Endothelial cell of umbilical vein (primary cell): ENCODE results near the gene SPIRE1. TPM values are rescaled to one million over a fixed set of nuclear protein-coding genes. Genes with fewer than 3 reads are reported as not detected.

Experiments
- BruUV-seq: library from RNA; stranded (reverse); fragments of 400-500 nt; replicated peaks from 2 replicates; lab custom pipeline; 2021; lab: Mats Ljungman, UMichigan
- CTCF ChIA-PET: fragments of 300-600, 350-600 bp; sonication (Branson Sonifier 250); formaldehyde crosslinking; loops from one replicate; lab custom pipeline; 2021; ENCODE audit warnings: antibody characterized with exemption, inconsistent platforms; lab: Charles Lee
- POLR2A ChIA-PET: fragments of 300-600, 350-600 bp; sonication (Branson Sonifier 250); formaldehyde crosslinking; loops from one replicate; lab custom pipeline; 2021; ENCODE audit warnings: antibody characterized with exemption, inconsistent platforms; lab: Charles Lee
- DNase-seq: peaks from one replicate; pipeline ENCODE4 v3.0.0-alpha.2; 2011; ENCODE audit warnings: low read depth, low spot score
- FAIRE-seq: peaks from 2 replicates; lab custom pipeline; 2011; peaks lifted over from hg19 to GRCh38; lab: Jason Lieb, UNC
- H2AFZ ChIP-seq: 2 replicates; pipeline ENCODE4 v1.6.0; 2012; ENCODE audit warnings: low read depth, low read length, control low read depth, inconsistent platforms
- H3K27ac ChIP-seq: 2 replicates; pipeline ENCODE4 v1.5.1; 2011; ENCODE audit warnings: low read depth, mild to moderate bottlenecking, control low read depth, low read length, moderate library complexity; ENCODE audit not compliant: insufficient read depth
- H3K27me3 ChIP-seq, 2 experiments: 2 replicates each; pipeline versions ENCODE4 v1.6.0 to v1.6.1; 2011; ENCODE audit warnings: low read length in 2 of 2, mixed read lengths in 1 of 2; ENCODE audit not compliant: control insufficient read depth in 2 of 2, insufficient read depth in 2 of 2
- H3K36me3 ChIP-seq, 2 experiments: 2 replicates in 1 of 2; 3 replicates in 1 of 2; pipeline ENCODE4 v1.5.1; 2011; ENCODE audit warnings: low read length in 2 of 2, mild to moderate bottlenecking in 1 of 2, moderate library complexity in 1 of 2; ENCODE audit not compliant: control insufficient read depth in 2 of 2, insufficient read depth in 2 of 2; ENCODE audit errors: extremely low read depth in 1 of 2
- H3K4me1 ChIP-seq: 3 replicates; pipeline ENCODE4 v1.5.1; 2011; ENCODE audit warnings: mild to moderate bottlenecking, low read length; ENCODE audit not compliant: control insufficient read depth, insufficient read depth; ENCODE audit errors: extremely low read depth
- H3K4me2 ChIP-seq: 2 replicates; pipeline ENCODE4 v1.6.1; 2011; ENCODE audit warnings: low read length, control low read depth, mixed read lengths; ENCODE audit not compliant: insufficient read depth
- H3K4me3 ChIP-seq, 3 experiments: fragments of 200-600 bp in 1 of 3; sonication (generic), shearing (Covaris generic) in 1 of 3; replicated peaks in 1 of 3; 2 replicates each; pipeline ENCODE4 v1.5.1; 2011 to 2016; ENCODE audit warnings: control low read depth in 3 of 3, low read length in 3 of 3, mild to moderate bottlenecking in 2 of 3, inconsistent platforms in 1 of 3, low read depth in 1 of 3, moderate library complexity in 1 of 3; ENCODE audit not compliant: insufficient read depth in 1 of 3
- H3K79me2 ChIP-seq: 2 replicates; pipeline ENCODE4 v1.6.0; 2012; ENCODE audit warnings: low read length, inconsistent platforms; ENCODE audit not compliant: control insufficient read depth, insufficient read depth
- H3K9ac ChIP-seq: replicated peaks from 2 replicates; pipeline ENCODE3; 2011; ENCODE audit warnings: low read length, control low read depth; ENCODE audit not compliant: insufficient read depth; ENCODE audit errors: extremely low read depth
- H3K9me1 ChIP-seq: replicated peaks from 3 replicates; pipeline ENCODE4 v1.6.0; 2011; ENCODE audit warnings: mild to moderate bottlenecking, low read length; ENCODE audit not compliant: control insufficient read depth, insufficient read depth; ENCODE audit errors: extremely low read depth
- H3K9me3 ChIP-seq: replicated peaks from 2 replicates; pipeline ENCODE4 v1.5.1; 2012; ENCODE audit warnings: low read length, inconsistent platforms; ENCODE audit not compliant: control insufficient read depth, insufficient read depth
- H4K20me1 ChIP-seq: replicated peaks from 2 replicates; pipeline ENCODE3; 2011; ENCODE audit warnings: mild to moderate bottlenecking, low read length; ENCODE audit not compliant: control insufficient read depth, insufficient read depth; ENCODE audit errors: extremely low read depth
- EZH2 ChIP-seq: IDR thresholded peaks from 2 replicates; pipeline ENCODE4 v1.6.1; 2012; ENCODE audit warnings: borderline replicate concordance, low read depth, mild to moderate bottlenecking, moderate library complexity, low read length, inconsistent platforms; ENCODE audit not compliant: severe bottlenecking
- FOS ChIP-seq: IDR thresholded peaks from 2 replicates; pipeline ENCODE4 v1.6.1; 2011; ENCODE audit warnings: mild to moderate bottlenecking, low read length, moderate library complexity, borderline replicate concordance; ENCODE audit not compliant: insufficient read depth
- GATA2 ChIP-seq: IDR thresholded peaks from 2 replicates; pipeline ENCODE4 v1.7.0; 2011; ENCODE audit warnings: low read depth, mild to moderate bottlenecking, moderate library complexity, mixed read lengths, low read length; ENCODE audit not compliant: insufficient read length, insufficient read depth
- JUN ChIP-seq: IDR thresholded peaks from 2 replicates; pipeline ENCODE4 v1.6.1; 2011; ENCODE audit warnings: borderline replicate concordance, low read depth; ENCODE audit not compliant: insufficient read length, insufficient read depth
- MYC ChIP-seq: IDR thresholded peaks from one replicate; pipeline ENCODE4 v1.6.1; 2011; ENCODE audit warnings: mild to moderate bottlenecking, low read depth, low read length
- POLR2A ChIP-seq: IDR thresholded peaks from 2 replicates; pipeline ENCODE4 v1.6.1; 2012; ENCODE audit warnings: low read depth, mild to moderate bottlenecking, control low read depth, low read length
- POLR2AphosphoS5 ChIP-seq: IDR thresholded peaks from 2 replicates; pipeline ENCODE4 v1.6.1; 2012; ENCODE audit warnings: low read depth, mild to moderate bottlenecking, control low read depth, low read length, moderate library complexity; ENCODE audit not compliant: insufficient read depth
- dilution Hi-C: fragments of 300-500 bp; cut with MboI; formaldehyde crosslinking; loops from one replicate; pipeline ENCODE4 v1.15.0; 2019; ENCODE audit warnings: low sequenced_read_pairs; ENCODE audit not compliant: extremely low pct_ligation_motif_present
- intact Hi-C: fragments of 100-400 bp; cut with micrococcal nuclease; formaldehyde crosslinking; loops from one replicate; pipeline ENCODE4 v1.10.0; 2022
- polyA plus RNA-seq, 4 experiments: library from polyadenylated mRNA; depleted of rRNA in 3 of 4; stranded (reverse) in 3 of 4; unstranded in 1 of 4; fragments of >200 nt; gene quantifications; 2 replicates each; pipeline versions ENCODE4 v1.2.1 to v1.2.3, GENCODE V29; 2011 to 2012; ENCODE audit warnings: missing spikeins in 1 of 4
- total RNA-seq: library from RNA; stranded (reverse); gene quantifications from 2 replicates; pipeline ENCODE4 v1.2.3, GENCODE V29; 2021
- TF ChIP-seq, protein P1 (sequence below), 2 donors: IDR thresholded peaks; 1 replicate in 1 of 2; 2 replicates in 1 of 2; pipeline ENCODE4 v1.5.1; 2011; ENCODE audit warnings: low read length in 2 of 2, mild to moderate bottlenecking in 2 of 2, moderate library complexity in 2 of 2, control low read depth in 1 of 2, inconsistent platforms in 1 of 2, low read depth in 1 of 2; ENCODE audit not compliant: insufficient read depth in 1 of 2; ENCODE audit errors: extremely low read depth in 1 of 2
- TF ChIP-seq, protein P2 (sequence below): IDR thresholded peaks from 2 replicates; pipeline ENCODE4 v1.6.1; 2011; ENCODE audit not compliant: insufficient read depth, insufficient read length

Gene SPIRE1
- total and polyA plus RNA-seq, 2 donors (not counting 3 experiments of a cell fraction or from before 2014, with no cell fraction given): 13.1 to 44.0 TPM

DNA sequence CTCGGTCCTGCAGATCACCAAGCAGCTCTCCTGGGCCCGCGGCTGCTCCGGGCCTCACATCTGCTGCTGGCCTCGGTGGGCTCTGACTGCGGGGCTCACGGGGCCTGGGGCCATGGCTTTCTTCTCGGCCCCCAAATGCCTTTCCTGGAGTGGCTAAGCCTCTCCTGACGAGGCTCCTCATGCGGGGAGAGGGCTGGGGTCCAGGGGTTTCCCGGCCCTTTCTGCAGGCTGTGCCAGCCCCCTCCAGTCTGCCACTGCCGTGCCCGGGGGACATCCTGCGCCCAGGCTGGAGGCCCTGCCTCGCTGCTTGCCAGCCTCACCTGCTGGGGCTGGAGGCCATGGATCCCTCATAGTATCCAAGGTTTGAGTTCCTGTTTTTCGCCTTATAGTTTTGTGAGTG is 226.3 kb downstream of the SPIRE1 start:
- POLR2A ChIA-PET: no interaction called here
- Histone ChIP-seq H3K9ac (no peak overlapping the region), H3K9me1 (no peaks in the 10 kb centered on the region), H3K27ac (no peak overlapping the region), H3K4me2 (no peak overlapping the region), H3K79me2 (no peaks in the 10 kb centered on the region), H3K27me3 (no peaks in the 10 kb centered on the region), H3K4me1 (peaks cover 3% of the 10 kb centered on the region), H4K20me1 (no peaks in the 10 kb centered on the region), H3K36me3 (peaks cover 3% of the 10 kb centered on the region in 2 experiments), H3K9me3 (no peaks in the 10 kb centered on the region), H3K4me3 (no peak overlapping the region), H2AFZ (no peak overlapping the region)
- BruUV-seq: no TSS peak
- no peak for DNase-seq
- dilution Hi-C loops (no loop called here), intact Hi-C loops (no loop called here)
- CTCF ChIA-PET: no interaction called here
- FAIRE-seq: no peak
- TF ChIP-seq, protein P1, sequence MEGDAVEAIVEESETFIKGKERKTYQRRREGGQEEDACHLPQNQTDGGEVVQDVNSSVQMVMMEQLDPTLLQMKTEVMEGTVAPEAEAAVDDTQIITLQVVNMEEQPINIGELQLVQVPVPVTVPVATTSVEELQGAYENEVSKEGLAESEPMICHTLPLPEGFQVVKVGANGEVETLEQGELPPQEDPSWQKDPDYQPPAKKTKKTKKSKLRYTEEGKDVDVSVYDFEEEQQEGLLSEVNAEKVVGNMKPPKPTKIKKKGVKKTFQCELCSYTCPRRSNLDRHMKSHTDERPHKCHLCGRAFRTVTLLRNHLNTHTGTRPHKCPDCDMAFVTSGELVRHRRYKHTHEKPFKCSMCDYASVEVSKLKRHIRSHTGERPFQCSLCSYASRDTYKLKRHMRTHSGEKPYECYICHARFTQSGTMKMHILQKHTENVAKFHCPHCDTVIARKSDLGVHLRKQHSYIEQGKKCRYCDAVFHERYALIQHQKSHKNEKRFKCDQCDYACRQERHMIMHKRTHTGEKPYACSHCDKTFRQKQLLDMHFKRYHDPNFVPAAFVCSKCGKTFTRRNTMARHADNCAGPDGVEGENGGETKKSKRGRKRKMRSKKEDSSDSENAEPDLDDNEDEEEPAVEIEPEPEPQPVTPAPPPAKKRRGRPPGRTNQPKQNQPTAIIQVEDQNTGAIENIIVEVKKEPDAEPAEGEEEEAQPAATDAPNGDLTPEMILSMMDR (IDR thresholded peaks at IDR 0.05; ENCODE audit: extremely low read depth in 1 of 2, insufficient read depth in 1 of 2, low read depth in 1 of 2, low read length in 2 of 2): no peak
- no peak for TF ChIP-seq GATA2

DNA sequence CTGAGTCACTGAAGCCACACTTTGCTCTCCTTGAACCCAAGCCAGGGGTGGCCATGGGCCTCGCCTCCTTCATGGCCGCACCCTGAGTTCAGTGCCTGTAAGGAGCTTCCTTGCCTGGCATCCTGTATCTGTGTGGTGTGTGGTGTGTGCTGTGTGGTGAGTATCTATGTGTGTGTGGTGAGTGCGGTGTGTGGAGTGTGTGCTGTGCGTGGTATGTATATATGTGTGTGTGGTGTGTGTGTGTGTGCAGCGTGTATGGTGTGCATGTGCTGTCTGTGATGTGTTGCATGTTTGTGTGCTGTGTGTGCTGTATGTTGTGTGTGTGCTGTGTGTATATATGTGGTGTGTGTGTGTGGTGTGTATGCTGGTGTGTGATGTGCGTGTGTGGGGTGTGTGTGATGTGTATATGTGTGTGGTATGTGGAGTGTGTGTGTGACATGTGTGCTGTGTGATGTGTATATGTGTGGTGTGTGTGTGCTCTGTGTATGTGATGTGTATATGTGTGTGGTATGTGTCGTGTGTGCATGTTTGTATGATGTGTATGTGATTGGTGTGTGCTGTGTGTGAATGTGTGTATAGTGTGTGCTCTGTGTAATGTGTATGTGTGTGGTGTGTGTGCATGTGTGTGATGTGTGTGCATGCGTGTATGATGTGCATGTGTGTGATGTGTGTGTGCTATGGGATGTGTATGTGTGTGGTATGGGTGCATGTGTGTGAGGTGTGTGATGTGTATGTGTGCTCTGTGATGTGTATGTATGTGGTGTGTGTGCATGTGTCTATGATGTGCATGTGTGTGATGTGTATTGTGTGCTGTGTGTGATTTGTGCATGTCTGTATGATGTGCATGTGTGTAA is 227.5 kb downstream of the SPIRE1 start:
- dilution Hi-C loops: no loop called here
- intact Hi-C loops: no loop called here
- ChIA-PET POLR2A (no interaction called here), CTCF (no interaction called here)
- Histone ChIP-seq H3K79me2 (no peaks in the 10 kb centered on the region), H4K20me1 (no peaks in the 10 kb centered on the region), H3K9me3 (no peaks in the 10 kb centered on the region), H3K9ac (no peak overlapping the region), H3K36me3 (peaks cover 3% of the 10 kb centered on the region in 2 experiments), H3K4me2 (no peak overlapping the region), H3K4me1 (peaks cover 4% of the 10 kb centered on the region), H3K9me1 (no peaks in the 10 kb centered on the region), H3K27me3 (no peaks in the 10 kb centered on the region), H3K27ac (no peak overlapping the region), H2AFZ (no peak overlapping the region), H3K4me3 (no peak overlapping the region)
- no TSS peak for BruUV-seq
- TF ChIP-seq, protein P2, sequence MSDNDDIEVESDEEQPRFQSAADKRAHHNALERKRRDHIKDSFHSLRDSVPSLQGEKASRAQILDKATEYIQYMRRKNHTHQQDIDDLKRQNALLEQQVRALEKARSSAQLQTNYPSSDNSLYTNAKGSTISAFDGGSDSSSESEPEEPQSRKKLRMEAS: no peak
- TF ChIP-seq GATA2 (no peak), MYC (no peak), POLR2AphosphoS5 (no peak), EZH2 (no peak), POLR2A (no peak), JUN (no peak), FOS (no peak)
- TF ChIP-seq, protein P1 (IDR thresholded peaks at IDR 0.05; ENCODE audit: extremely low read depth in 1 of 2, insufficient read depth in 1 of 2, low read depth in 1 of 2, low read length in 2 of 2): no peak
- no peak for FAIRE-seq
- DNase-seq: no peak
